Neutrophil (primary cell): Measurements from ENCODE around the gene PPID.
"Not testable (repeated sequence)": the region's sequence is repeated elsewhere in the genome, so short reads cannot be mapped to it uniquely, and the experiment has no call there.

Experiments used
- H3K27ac ChIP-seq: fragments of 200-600 bp; sonication (generic); 2 replicates; pipeline ENCODE4 v1.5.1; 2016; ENCODE audit warnings: mild to moderate bottlenecking, moderate library complexity
- H3K27me3 ChIP-seq: fragments of 200-600 bp; sonication (generic); 2 replicates; pipeline ENCODE4 v1.6.0; 2016; ENCODE audit warnings: mild to moderate bottlenecking
- H3K36me3 ChIP-seq: fragments of 200-600 bp; sonication (generic); 2 replicates; pipeline ENCODE4 v1.5.1; 2017
- H3K4me1 ChIP-seq, 2 experiments: fragments of 200-600 bp in 1 of 2; sonication (generic) in 1 of 2; 1 replicate in 1 of 2; 2 replicates in 1 of 2; pipeline versions ENCODE4 v1.5.1 to v1.6.1; 2013 to 2016; ENCODE audit warnings: low read depth in 1 of 2, low read length in 1 of 2, mild to moderate bottlenecking in 1 of 2, moderate library complexity in 1 of 2; ENCODE audit not compliant: control insufficient read depth in 1 of 2, insufficient read depth in 1 of 2
- H3K4me3 ChIP-seq, 2 experiments: fragments of 200-600 bp in 1 of 2; sonication (generic) in 1 of 2; 1 replicate in 1 of 2; 2 replicates in 1 of 2; pipeline ENCODE4 v1.5.1; 2013 to 2016; ENCODE audit warnings: low read depth in 1 of 2, low read length in 1 of 2, mild to moderate bottlenecking in 1 of 2, moderate library complexity in 1 of 2
- H3K9me3 ChIP-seq: fragments of 200-600 bp; sonication (generic); 2 replicates; pipeline ENCODE4 v1.5.1; 2016
- TF ChIP-seq, protein P1 (sequence below): fragments of 200-600 bp; sonication (generic); IDR thresholded peaks from 2 replicates; pipeline ENCODE4 v1.5.1; 2016; ENCODE audit warnings: antibody characterized with exemption

PPID gene

DNA sequence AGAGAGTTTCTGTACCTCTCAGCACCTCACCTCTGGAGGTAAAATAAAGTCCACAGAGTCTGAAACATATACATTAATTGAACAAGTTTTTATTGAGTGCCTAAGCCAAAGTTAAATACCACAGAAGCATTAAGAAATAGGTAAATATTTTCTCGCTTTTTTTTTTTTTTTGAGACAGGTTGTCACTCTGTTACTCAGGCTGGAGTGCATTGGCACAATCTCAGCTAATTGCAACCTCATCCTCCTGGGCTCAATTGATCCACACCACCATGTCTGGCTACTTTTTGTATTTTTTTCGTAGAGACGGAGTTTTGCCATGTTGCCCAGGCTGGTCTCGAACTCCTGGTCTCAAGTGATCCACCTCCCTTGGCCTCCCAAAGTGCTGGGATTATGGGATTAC, 35.5 kb upstream of the PPID start:
- H3K27me3 ChIP-seq = no peaks in the 10 kb centered on the region
- no peaks in the 10 kb centered on the region for H3K9me3 ChIP-seq
- no peak overlapping the region for H3K27ac ChIP-seq
- TF ChIP-seq, protein P1, sequence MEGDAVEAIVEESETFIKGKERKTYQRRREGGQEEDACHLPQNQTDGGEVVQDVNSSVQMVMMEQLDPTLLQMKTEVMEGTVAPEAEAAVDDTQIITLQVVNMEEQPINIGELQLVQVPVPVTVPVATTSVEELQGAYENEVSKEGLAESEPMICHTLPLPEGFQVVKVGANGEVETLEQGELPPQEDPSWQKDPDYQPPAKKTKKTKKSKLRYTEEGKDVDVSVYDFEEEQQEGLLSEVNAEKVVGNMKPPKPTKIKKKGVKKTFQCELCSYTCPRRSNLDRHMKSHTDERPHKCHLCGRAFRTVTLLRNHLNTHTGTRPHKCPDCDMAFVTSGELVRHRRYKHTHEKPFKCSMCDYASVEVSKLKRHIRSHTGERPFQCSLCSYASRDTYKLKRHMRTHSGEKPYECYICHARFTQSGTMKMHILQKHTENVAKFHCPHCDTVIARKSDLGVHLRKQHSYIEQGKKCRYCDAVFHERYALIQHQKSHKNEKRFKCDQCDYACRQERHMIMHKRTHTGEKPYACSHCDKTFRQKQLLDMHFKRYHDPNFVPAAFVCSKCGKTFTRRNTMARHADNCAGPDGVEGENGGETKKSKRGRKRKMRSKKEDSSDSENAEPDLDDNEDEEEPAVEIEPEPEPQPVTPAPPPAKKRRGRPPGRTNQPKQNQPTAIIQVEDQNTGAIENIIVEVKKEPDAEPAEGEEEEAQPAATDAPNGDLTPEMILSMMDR = no peak
- no peaks in the 10 kb centered on the region for H3K4me1 ChIP-seq
- no peak overlapping the region for H3K4me3 ChIP-seq
- no peaks in the 10 kb centered on the region for H3K36me3 ChIP-seq

DNA sequence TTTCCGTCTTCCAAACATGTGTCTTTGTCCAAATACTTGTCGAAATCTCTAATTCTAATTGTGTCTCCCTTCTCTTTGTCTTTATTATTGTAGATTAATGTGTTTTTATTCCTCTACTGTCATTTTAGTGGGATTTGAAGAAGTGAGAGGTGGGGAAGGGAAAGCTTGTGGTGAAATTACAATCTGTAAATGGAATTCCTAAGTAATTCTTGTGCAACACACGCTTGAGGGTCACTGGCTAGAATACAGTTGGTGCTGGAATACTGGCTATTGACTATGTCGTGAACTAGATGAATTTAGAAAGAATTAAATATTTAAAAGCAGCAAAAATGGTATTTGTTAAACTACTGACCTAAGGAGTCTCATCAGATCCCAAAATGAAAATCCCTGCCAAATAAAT, 34.9 kb upstream of the PPID start:
- TF ChIP-seq, protein P1 = no peak
- no peaks in the 10 kb centered on the region for H3K9me3 ChIP-seq
- H3K27me3 ChIP-seq = no peaks in the 10 kb centered on the region
- H3K27ac ChIP-seq = no peak overlapping the region
- no peaks in the 10 kb centered on the region for H3K36me3 ChIP-seq
- no peak overlapping the region for H3K4me3 ChIP-seq
- H3K4me1 ChIP-seq = no peaks in the 10 kb centered on the region

DNA sequence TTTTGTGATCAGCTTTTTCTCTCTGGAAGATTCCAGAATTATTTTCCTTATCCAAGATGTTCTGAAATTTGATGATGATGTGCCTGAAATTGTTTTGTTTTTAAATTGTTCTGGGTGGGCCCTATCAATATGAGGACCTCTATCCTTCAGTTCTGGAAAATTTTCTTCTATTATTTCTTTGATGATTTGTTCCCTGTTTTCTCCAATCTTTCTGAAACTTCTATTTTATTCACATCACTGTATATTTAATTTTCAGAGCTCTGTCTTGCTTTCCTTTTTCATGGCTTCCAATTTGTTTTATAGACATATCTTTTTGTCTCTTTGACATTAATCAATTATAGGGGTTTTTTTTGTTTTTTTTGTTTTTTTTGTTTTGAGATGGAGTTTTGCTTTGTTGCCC, 33.4 kb upstream of the PPID start:
- TF ChIP-seq, protein P1 = no peak
- H3K27ac ChIP-seq = no peak overlapping the region
- no peaks in the 10 kb centered on the region for H3K9me3 ChIP-seq
- H3K4me3 ChIP-seq = no peak overlapping the region
- no peaks in the 10 kb centered on the region for H3K4me1 ChIP-seq
- no peaks in the 10 kb centered on the region for H3K36me3 ChIP-seq
- H3K27me3 ChIP-seq = no peaks in the 10 kb centered on the region

DNA sequence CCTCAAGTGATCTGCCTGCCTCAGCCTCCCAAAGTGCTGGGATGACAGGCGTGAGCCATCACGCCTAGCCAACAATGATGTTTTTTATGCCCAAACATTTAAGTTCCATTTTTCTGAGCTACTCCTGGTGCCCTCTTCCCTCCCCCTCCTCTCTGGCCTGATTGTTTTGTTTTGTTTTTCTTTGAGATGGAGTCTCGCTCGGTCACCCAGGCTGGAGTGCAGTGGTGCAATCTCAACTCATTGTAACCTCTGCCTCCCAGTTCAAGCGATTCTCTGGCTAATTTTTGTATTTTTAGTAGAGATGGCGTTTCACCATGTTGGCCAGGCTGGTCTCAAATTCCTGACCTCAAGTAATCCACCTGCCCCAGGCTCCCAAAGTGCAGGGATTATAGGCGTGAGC, 32.6 kb upstream of the PPID start:
- H3K4me3 ChIP-seq, H3K36me3 ChIP-seq, H3K27me3 ChIP-seq, H3K4me1 ChIP-seq, H3K9me3 ChIP-seq, H3K27ac ChIP-seq: not testable (repeated sequence)

DNA sequence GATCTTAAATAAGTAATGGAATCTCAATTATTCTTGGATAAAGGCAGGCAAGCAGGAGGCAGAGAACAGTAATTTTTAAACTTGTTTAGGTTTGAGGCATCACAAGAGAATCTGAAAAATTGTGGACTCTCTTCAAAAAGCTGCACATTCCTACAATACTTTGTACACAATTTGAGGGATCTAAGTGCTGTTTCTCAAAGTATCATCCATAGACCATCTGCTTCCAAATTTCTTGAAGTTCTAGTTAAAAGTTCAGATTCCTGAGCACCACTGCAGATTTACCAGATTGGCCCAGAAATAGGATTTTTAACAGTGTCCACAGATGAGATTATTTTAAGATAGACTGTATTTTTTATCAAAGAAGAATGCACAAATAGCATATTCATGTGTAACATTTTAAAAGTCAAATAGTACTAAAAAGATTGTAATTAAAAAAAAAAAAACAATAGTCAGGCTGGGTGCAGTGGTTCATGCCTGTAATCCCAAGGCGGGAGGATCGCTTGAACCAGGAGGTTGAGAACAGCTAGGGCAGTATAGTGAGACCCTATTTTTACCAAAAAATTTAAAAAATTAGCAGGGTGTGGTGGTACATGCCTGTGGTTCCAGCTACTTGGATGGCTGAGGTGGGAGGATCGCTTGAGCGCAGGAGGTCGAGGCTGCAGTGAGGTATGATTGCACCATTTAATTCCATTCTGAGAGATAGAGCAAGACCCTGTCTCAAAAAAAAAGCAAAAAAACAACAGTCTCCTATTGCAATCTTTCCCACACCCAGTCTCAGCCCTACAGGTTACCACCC, 31.4 kb upstream of the PPID start:
- no peak overlapping the region for H3K27ac ChIP-seq
- H3K9me3 ChIP-seq = no peaks in the 10 kb centered on the region
- H3K4me1 ChIP-seq = no peaks in the 10 kb centered on the region
- TF ChIP-seq, protein P1 = no peak
- no peaks in the 10 kb centered on the region for H3K27me3 ChIP-seq
- no peaks in the 10 kb centered on the region for H3K36me3 ChIP-seq
- H3K4me3 ChIP-seq = no peak overlapping the region

DNA sequence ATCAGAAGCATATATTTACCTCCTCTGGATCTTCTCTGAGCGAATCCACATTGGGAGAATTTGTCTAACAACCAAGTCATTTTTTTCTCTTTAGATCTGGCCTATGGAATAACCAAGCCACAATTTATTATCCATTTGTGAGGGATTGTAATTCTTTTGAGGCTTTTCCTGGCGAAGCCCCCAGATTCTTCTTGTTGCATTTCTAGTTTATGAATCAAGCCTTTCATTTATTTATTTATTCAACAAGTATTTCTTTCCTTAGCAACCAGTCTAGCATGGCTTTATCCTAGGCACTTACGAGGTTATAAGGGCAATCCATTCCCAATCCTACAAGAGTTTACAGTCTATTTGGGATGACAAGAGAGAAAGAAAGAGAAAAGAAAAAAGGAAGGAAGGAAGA, 27.2 kb upstream of the PPID start:
- no peaks in the 10 kb centered on the region for H3K4me1 ChIP-seq
- no peaks in the 10 kb centered on the region for H3K36me3 ChIP-seq
- H3K27me3 ChIP-seq = no peaks in the 10 kb centered on the region
- TF ChIP-seq, protein P1 = no peak
- H3K27ac ChIP-seq = no peak overlapping the region
- no peak overlapping the region for H3K4me3 ChIP-seq
- H3K9me3 ChIP-seq = no peaks in the 10 kb centered on the region

DNA sequence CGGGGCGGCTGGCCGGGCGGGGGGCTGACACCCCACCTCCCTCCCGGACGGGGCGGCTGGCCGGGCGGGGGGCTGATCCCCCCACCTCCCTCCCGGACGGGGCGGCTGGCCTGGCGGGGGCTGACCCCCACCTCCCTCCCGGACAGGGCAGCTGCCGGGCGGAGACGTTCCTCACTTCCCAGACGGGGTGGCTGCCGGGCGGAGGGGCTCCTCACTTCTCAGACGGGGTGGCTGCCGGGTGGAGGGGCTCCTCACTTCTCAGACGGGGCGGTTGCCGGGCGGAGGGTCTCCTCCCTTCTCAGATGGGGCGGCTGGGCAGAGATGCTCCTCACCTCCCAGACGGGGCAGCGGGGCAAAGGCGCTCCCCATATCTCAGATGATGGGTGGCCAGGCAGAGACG, 23.3 kb upstream of the PPID start:
- H3K9me3 ChIP-seq, H3K27ac ChIP-seq, H3K36me3 ChIP-seq, H3K4me3 ChIP-seq, H3K4me1 ChIP-seq, H3K27me3 ChIP-seq: not testable (repeated sequence)
